Activated T-cell treated with anti-CD3 and anti-CD28 coated beads, Interleukin-2, amount 50 U/mL, for 4 hours (primary cell): ENCODE measurements around the gene DNER. TPM values are rescaled to one million over a fixed set of nuclear protein-coding genes. Genes with fewer than 3 reads are reported as not detected.
"Not testable (repeated sequence)": the region's sequence is repeated elsewhere in the genome, so short reads cannot be mapped to it uniquely, and the experiment has no call there.

Experiments used
- ATAC-seq, 2 donors: fragments of 200-7000 bp; cut with Tn5 transposase; one replicate each; pipeline ENCODE4 v1.10.0; 2021
- DNase-seq: peaks from one replicate; pipeline ENCODE4 v3.0.0-alpha.2; 2020
- H3K27me3 Mint-ChIP-seq: one replicate; pipeline ENCODE4 v1.8.0; 2021; ENCODE audit warnings: low read depth, mixed read lengths
- H3K36me3 Mint-ChIP-seq: one replicate; pipeline ENCODE4 v1.8.0; 2022; ENCODE audit warnings: mixed read lengths; ENCODE audit not compliant: insufficient read depth
- H3K4me1 Mint-ChIP-seq: one replicate; pipeline ENCODE4 v1.8.0; 2021; ENCODE audit warnings: low read depth, mixed read lengths
- H3K4me3 Mint-ChIP-seq: one replicate; pipeline ENCODE4 v1.8.0; 2021; ENCODE audit warnings: mild to moderate bottlenecking, moderate library complexity, mixed read lengths
- H3K9me3 Mint-ChIP-seq: one replicate; pipeline ENCODE4 v1.8.0; 2021; ENCODE audit warnings: mixed read lengths
- total RNA-seq, 3 donors: library from RNA; stranded (reverse); gene quantifications; one replicate each; pipeline ENCODE4 v1.2.1, GENCODE V29; 2021

The DNER gene
- total RNA-seq, 3 donors from 2014 or later = not detected

GRCh38 chr2:229701062-229701461 lies 13.3 kb downstream of the DNER start:
- Mint-ChIP-seq H3K36me3 (no peaks in the 10 kb centered on the region), H3K9me3 (no peaks in the 10 kb centered on the region), H3K4me3 (no peak overlapping the region), H3K27me3 (peaks cover 25% of the 10 kb centered on the region), H3K4me1 (no peaks in the 10 kb centered on the region)
- ATAC-seq = no peak
- DNase-seq = no peak

- Mint-ChIP-seq H3K9me3 (no peaks in the 10 kb centered on the region), H3K4me3 (no peak overlapping the region), H3K27me3 (peaks cover 11% of the 10 kb centered on the region), H3K36me3 (no peaks in the 10 kb centered on the region), H3K4me1 (no peaks in the 10 kb centered on the region)
- DNase-seq (no peak), ATAC-seq (no peak)
These were observed 18.4 kb downstream of the DNER start for GRCh38 chr2:229695961-229696360.

- not testable (repeated sequence) for H3K36me3 Mint-ChIP-seq, DNase-seq, ATAC-seq, H3K9me3 Mint-ChIP-seq, H3K27me3 Mint-ChIP-seq, H3K4me1 Mint-ChIP-seq, H3K4me3 Mint-ChIP-seq
These were observed 20.5 kb downstream of the DNER start for GRCh38 chr2:229693845-229694244.

- ATAC-seq (no peak), DNase-seq (no peak)
- H3K27me3 Mint-ChIP-seq = peaks cover 20% of the 10 kb centered on the region
- H3K4me1 Mint-ChIP-seq = no peaks in the 10 kb centered on the region
- H3K4me3 Mint-ChIP-seq = no peak overlapping the region
- H3K36me3 Mint-ChIP-seq = no peaks in the 10 kb centered on the region
- H3K9me3 Mint-ChIP-seq = no peaks in the 10 kb centered on the region
These were observed 22.7 kb downstream of the DNER start for GRCh38 chr2:229691631-229692030.

GRCh38 chr2:229689307-229689839 lies 25.0 kb downstream of the DNER start:
- Mint-ChIP-seq H3K9me3 (no peaks in the 10 kb centered on the region), H3K27me3 (peaks cover 27% of the 10 kb centered on the region), H3K4me1 (no peaks in the 10 kb centered on the region), H3K4me3 (no peak overlapping the region), H3K36me3 (no peaks in the 10 kb centered on the region)
- DNase-seq (no peak), ATAC-seq (no peak)

GRCh38 chr2:229688141-229688540 lies 26.2 kb downstream of the DNER start:
- Mint-ChIP-seq H3K4me3 (no peak overlapping the region), H3K27me3 (peaks cover 34% of the 10 kb centered on the region), H3K36me3 (no peaks in the 10 kb centered on the region), H3K4me1 (no peaks in the 10 kb centered on the region), H3K9me3 (no peaks in the 10 kb centered on the region)
- DNase-seq = no peak
- no peak for ATAC-seq

- DNase-seq (no peak), ATAC-seq (no peak)
- peaks cover 42% of the 10 kb centered on the region for H3K27me3 Mint-ChIP-seq
- no peaks in the 10 kb centered on the region for H3K9me3 Mint-ChIP-seq
- no peaks in the 10 kb centered on the region for H3K36me3 Mint-ChIP-seq
- H3K4me1 Mint-ChIP-seq = no peaks in the 10 kb centered on the region
- H3K4me3 Mint-ChIP-seq = no peak overlapping the region
These were observed 28.0 kb downstream of the DNER start for GRCh38 chr2:229686122-229686919.

- H3K4me1 Mint-ChIP-seq = no peaks in the 10 kb centered on the region
- H3K9me3 Mint-ChIP-seq = no peaks in the 10 kb centered on the region
- no peaks in the 10 kb centered on the region for H3K36me3 Mint-ChIP-seq
- no peak for ATAC-seq
- H3K27me3 Mint-ChIP-seq = peaks cover 44% of the 10 kb centered on the region
- DNase-seq = no peak
- no peak overlapping the region for H3K4me3 Mint-ChIP-seq
These were observed 29.3 kb downstream of the DNER start for GRCh38 chr2:229684942-229685562.

GRCh38 chr2:229679393-229680125 lies 34.8 kb downstream of the DNER start:
- no peaks in the 10 kb centered on the region for H3K36me3 Mint-ChIP-seq
- H3K4me1 Mint-ChIP-seq = no peaks in the 10 kb centered on the region
- ATAC-seq (no peak), DNase-seq (no peak)
- no peak overlapping the region for H3K4me3 Mint-ChIP-seq
- H3K27me3 Mint-ChIP-seq = peaks cover 51% of the 10 kb centered on the region
- no peaks in the 10 kb centered on the region for H3K9me3 Mint-ChIP-seq

GRCh38 chr2:229675569-229675968 lies 38.8 kb downstream of the DNER start:
- Mint-ChIP-seq H3K27me3 (peaks cover 52% of the 10 kb centered on the region), H3K36me3 (no peaks in the 10 kb centered on the region), H3K4me1 (no peaks in the 10 kb centered on the region), H3K4me3 (no peak overlapping the region), H3K9me3 (no peaks in the 10 kb centered on the region)
- ATAC-seq (no peak), DNase-seq (no peak)

- H3K36me3 Mint-ChIP-seq = no peaks in the 10 kb centered on the region
- peaks cover 48% of the 10 kb centered on the region for H3K27me3 Mint-ChIP-seq
- no peak for ATAC-seq
- no peak for DNase-seq
- H3K4me1 Mint-ChIP-seq = no peaks in the 10 kb centered on the region
- no peak overlapping the region for H3K4me3 Mint-ChIP-seq
- H3K9me3 Mint-ChIP-seq = no peaks in the 10 kb centered on the region
These were observed 39.4 kb downstream of the DNER start for GRCh38 chr2:229674830-229675530.

GRCh38 chr2:229673676-229674075 lies 40.7 kb downstream of the DNER start:
- H3K4me3 Mint-ChIP-seq = no peak overlapping the region
- no peak for DNase-seq
- no peaks in the 10 kb centered on the region for H3K9me3 Mint-ChIP-seq
- H3K4me1 Mint-ChIP-seq = no peaks in the 10 kb centered on the region
- peaks cover 44% of the 10 kb centered on the region for H3K27me3 Mint-ChIP-seq
- H3K36me3 Mint-ChIP-seq = no peaks in the 10 kb centered on the region
- ATAC-seq = no peak

GRCh38 chr2:229672021-229672420 lies 42.3 kb downstream of the DNER start:
- DNase-seq = no peak
- Mint-ChIP-seq H3K27me3 (peaks cover 30% of the 10 kb centered on the region), H3K4me1 (no peaks in the 10 kb centered on the region), H3K36me3 (no peaks in the 10 kb centered on the region), H3K4me3 (no peak overlapping the region), H3K9me3 (no peaks in the 10 kb centered on the region)
- ATAC-seq = no peak

GRCh38 chr2:229669841-229670240 lies 44.5 kb downstream of the DNER start:
- no peak for ATAC-seq
- no peaks in the 10 kb centered on the region for H3K36me3 Mint-ChIP-seq

More at GRCh38 chr2:229669841-229670240, 44.5 kb downstream of the DNER start:
- no peak for DNase-seq
- no peak overlapping the region for H3K4me3 Mint-ChIP-seq
- no peaks in the 10 kb centered on the region for H3K9me3 Mint-ChIP-seq
- H3K4me1 Mint-ChIP-seq = no peaks in the 10 kb centered on the region
- peaks cover 28% of the 10 kb centered on the region for H3K27me3 Mint-ChIP-seq
